ENCODE data around the gene GPLD1.

The GPLD1 gene

DNA sequence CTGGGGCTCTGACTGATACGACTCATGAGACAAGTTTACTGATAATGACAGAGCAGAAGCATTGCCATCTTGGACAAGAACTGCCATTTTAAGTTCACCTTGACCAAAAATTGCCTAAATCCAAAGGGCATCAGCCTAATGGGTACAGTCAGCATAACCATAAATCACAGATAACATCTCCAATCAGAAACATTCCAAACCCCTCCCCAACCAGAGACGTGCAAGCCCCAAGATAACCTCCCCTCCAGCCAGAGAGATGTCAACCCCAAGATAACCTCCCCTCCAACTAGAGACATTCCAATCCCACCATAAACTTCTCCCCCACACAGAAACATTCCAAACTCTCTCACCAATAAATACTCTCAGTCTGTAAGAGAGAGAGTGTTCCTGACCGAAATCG lies 10.5 kb downstream of the GPLD1 start:
- H4K91ac ChIP-seq (ENCODE audit: low read depth, low read length, poor library complexity): no peak overlapping the region
- H3K18ac ChIP-seq (ENCODE audit: low read length): no peak overlapping the region
- H3K4ac ChIP-seq (ENCODE audit: low read length): no peak overlapping the region
- no peak overlapping the region for H2AK5ac ChIP-seq (ENCODE audit: low read depth, low read length)
- no peaks in the 10 kb centered on the region for H3K79me1 ChIP-seq (ENCODE audit: low read depth, low read length)
- no peak overlapping the region for H3K4me3 ChIP-seq (ENCODE audit: low read length in 2 of 2)
- DNase-seq (ENCODE audit: low spot score): no peak
- no peaks in the 10 kb centered on the region for H3K4me1 ChIP-seq (ENCODE audit: control insufficient read depth in 2 of 2, insufficient read depth in 1 of 2, low read depth in 1 of 2, low read length in 2 of 2)
- no peak overlapping the region for H3K4me2 ChIP-seq (ENCODE audit: insufficient read depth, low read length, poor library complexity, severe bottlenecking)
- H2BK5ac ChIP-seq (ENCODE audit: low read length): no peak overlapping the region
- H2BK12ac ChIP-seq (ENCODE audit: low read length): no peak overlapping the region
- WGBS, 2 donors (ENCODE audit: extremely low coverage in 2 of 2, insufficient read length in 2 of 2, insufficient replicate concordance in 1 of 2): no CpG with 5 or more reads among the region's 4 CpGs
- no peak overlapping the region for H4K8ac ChIP-seq (ENCODE audit: low read depth, low read length)
- H2AFZ ChIP-seq (ENCODE audit: low read length): no peak overlapping the region
- H3K14ac ChIP-seq (ENCODE audit: low read length): no peak overlapping the region
- H3K9ac ChIP-seq (ENCODE audit: low read depth, low read length, poor library complexity): no peak overlapping the region
- peaks cover 1 to 3% of the 10 kb centered on the region in 2 donors for H3K9me3 ChIP-seq (replicated peaks in 1 of 2; ENCODE audit: control insufficient read depth in 2 of 2, insufficient read depth in 1 of 2, low read depth in 1 of 2, low read length in 2 of 2)
- H3K27me3 ChIP-seq (ENCODE audit: control insufficient read depth in 3 of 3, insufficient read depth in 3 of 3, low read depth in 1 of 3, low read length in 3 of 3): no peaks in the 10 kb centered on the region
- H3K27ac ChIP-seq (replicated peaks; ENCODE audit: low read length): no peak overlapping the region
- H3K23ac ChIP-seq (ENCODE audit: low read depth, low read length, poor library complexity): no peak overlapping the region
- no peak overlapping the region for H2BK15ac ChIP-seq (ENCODE audit: low read length)
- H3K36me3 ChIP-seq (replicated peaks in 1 of 2; ENCODE audit: control insufficient read depth in 2 of 2, insufficient read depth in 2 of 2, low read length in 2 of 2): peaks cover 0 to 2% of the 10 kb centered on the region in 2 donors
- no peak overlapping the region for H2BK120ac ChIP-seq (ENCODE audit: low read depth, low read length)

DNA sequence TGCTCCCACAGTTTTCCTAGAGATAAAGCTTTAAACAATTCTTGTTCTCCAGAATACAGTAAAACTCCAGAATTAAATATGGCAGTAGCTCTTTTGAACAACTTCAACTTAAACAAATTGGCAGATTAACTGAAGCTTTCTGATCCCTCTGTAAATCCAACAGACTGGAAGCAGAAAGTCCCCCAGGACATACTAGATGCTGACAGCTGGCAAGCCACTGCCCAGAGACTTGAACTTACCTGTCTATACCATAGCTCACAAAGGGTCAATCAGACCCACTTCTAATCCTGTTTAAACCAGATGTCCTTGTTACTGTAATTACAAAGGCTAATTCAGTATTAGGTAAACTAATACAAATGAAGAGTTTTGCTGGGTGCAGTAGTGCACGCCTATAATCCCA lies 12.3 kb downstream of the GPLD1 start:
- Histone ChIP-seq H4K91ac (ENCODE audit: low read depth, low read length, poor library complexity) (no peak overlapping the region), H3K14ac (ENCODE audit: low read length) (no peak overlapping the region), H2BK15ac (ENCODE audit: low read length) (no peak overlapping the region), H3K27me3 (ENCODE audit: control insufficient read depth in 3 of 3, insufficient read depth in 3 of 3, low read depth in 1 of 3, low read length in 3 of 3) (no peaks in the 10 kb centered on the region), H2AK5ac (ENCODE audit: low read depth, low read length) (no peak overlapping the region), H3K4ac (ENCODE audit: low read length) (no peak overlapping the region), H3K23ac (ENCODE audit: low read depth, low read length, poor library complexity) (no peak overlapping the region), H2AFZ (ENCODE audit: low read length) (no peak overlapping the region), H3K18ac (ENCODE audit: low read length) (no peak overlapping the region), H3K4me2 (ENCODE audit: insufficient read depth, low read length, poor library complexity, severe bottlenecking) (no peak overlapping the region), H2BK5ac (ENCODE audit: low read length) (no peak overlapping the region), H2BK12ac (ENCODE audit: low read length) (no peak overlapping the region), H3K79me1 (ENCODE audit: low read depth, low read length) (no peaks in the 10 kb centered on the region), H4K8ac (ENCODE audit: low read depth, low read length) (no peak overlapping the region), H3K36me3 (replicated peaks in 1 of 2; ENCODE audit: control insufficient read depth in 2 of 2, insufficient read depth in 2 of 2, low read length in 2 of 2) (peaks cover 0 to 2% of the 10 kb centered on the region in 2 donors), H3K9me3 (replicated peaks in 1 of 2; ENCODE audit: control insufficient read depth in 2 of 2, insufficient read depth in 1 of 2, low read depth in 1 of 2, low read length in 2 of 2) (peaks cover 1 to 3% of the 10 kb centered on the region in 2 donors), H2BK120ac (ENCODE audit: low read depth, low read length) (no peak overlapping the region), H3K4me1 (ENCODE audit: control insufficient read depth in 2 of 2, insufficient read depth in 1 of 2, low read depth in 1 of 2, low read length in 2 of 2) (no peaks in the 10 kb centered on the region), H3K9ac (ENCODE audit: low read depth, low read length, poor library complexity) (no peak overlapping the region), H3K4me3 (ENCODE audit: low read length in 2 of 2) (no peak overlapping the region), H3K27ac (replicated peaks; ENCODE audit: low read length) (no peak overlapping the region)
- DNase-seq (ENCODE audit: low spot score): no peak
- WGBS, 2 donors (ENCODE audit: extremely low coverage in 2 of 2, insufficient read length in 2 of 2, insufficient replicate concordance in 1 of 2): no CpG with 5 or more reads among the region's 1 CpG

DNA sequence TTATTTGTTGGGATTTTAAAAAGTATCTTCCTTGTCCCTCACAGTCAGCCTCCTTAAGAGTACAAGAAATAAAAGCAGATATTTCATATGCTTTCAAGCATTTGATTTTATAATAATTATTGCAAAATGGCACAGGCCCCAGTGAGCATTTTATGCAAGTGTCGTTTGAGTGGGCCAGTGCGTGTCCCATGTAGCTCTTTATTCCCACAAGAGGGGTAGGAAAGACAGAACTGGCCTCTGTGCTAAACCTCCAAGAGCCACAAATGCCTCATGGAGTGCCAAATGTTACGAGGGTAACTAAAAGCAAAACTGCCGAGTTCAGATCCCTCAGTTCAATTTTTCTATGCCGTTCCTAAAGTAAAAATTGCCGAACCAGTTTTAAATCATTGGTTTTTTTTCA lies 12.7 kb downstream of the GPLD1 start:
- Histone ChIP-seq H3K4me3 (ENCODE audit: low read length in 2 of 2) (no peak overlapping the region), H2BK12ac (ENCODE audit: low read length) (no peak overlapping the region), H2BK120ac (ENCODE audit: low read depth, low read length) (no peak overlapping the region), H3K4ac (ENCODE audit: low read length) (no peak overlapping the region), H3K23ac (ENCODE audit: low read depth, low read length, poor library complexity) (no peak overlapping the region), H4K8ac (ENCODE audit: low read depth, low read length) (no peak overlapping the region), H2AFZ (ENCODE audit: low read length) (no peak overlapping the region), H2AK5ac (ENCODE audit: low read depth, low read length) (no peak overlapping the region), H3K27ac (replicated peaks; ENCODE audit: low read length) (no peak overlapping the region), H3K36me3 (replicated peaks in 1 of 2; ENCODE audit: control insufficient read depth in 2 of 2, insufficient read depth in 2 of 2, low read length in 2 of 2) (peaks cover 0 to 2% of the 10 kb centered on the region in 2 donors), H3K18ac (ENCODE audit: low read length) (no peak overlapping the region), H3K9me3 (replicated peaks in 1 of 2; ENCODE audit: control insufficient read depth in 2 of 2, insufficient read depth in 1 of 2, low read depth in 1 of 2, low read length in 2 of 2) (peaks cover 1 to 3% of the 10 kb centered on the region in 2 donors), H3K9ac (ENCODE audit: low read depth, low read length, poor library complexity) (no peak overlapping the region), H3K4me1 (ENCODE audit: control insufficient read depth in 2 of 2, insufficient read depth in 1 of 2, low read depth in 1 of 2, low read length in 2 of 2) (no peaks in the 10 kb centered on the region), H3K27me3 (ENCODE audit: control insufficient read depth in 3 of 3, insufficient read depth in 3 of 3, low read depth in 1 of 3, low read length in 3 of 3) (no peaks in the 10 kb centered on the region), H3K79me1 (ENCODE audit: low read depth, low read length) (no peaks in the 10 kb centered on the region), H4K91ac (ENCODE audit: low read depth, low read length, poor library complexity) (no peak overlapping the region), H2BK5ac (ENCODE audit: low read length) (no peak overlapping the region), H3K4me2 (ENCODE audit: insufficient read depth, low read length, poor library complexity, severe bottlenecking) (no peak overlapping the region), H3K14ac (ENCODE audit: low read length) (no peak overlapping the region), H2BK15ac (ENCODE audit: low read length) (no peak overlapping the region)
- WGBS, 2 donors (ENCODE audit: extremely low coverage in 2 of 2, insufficient read length in 2 of 2, insufficient replicate concordance in 1 of 2): no CpG with 5 or more reads among the region's 6 CpGs
- no peak for DNase-seq (ENCODE audit: low spot score)

DNA sequence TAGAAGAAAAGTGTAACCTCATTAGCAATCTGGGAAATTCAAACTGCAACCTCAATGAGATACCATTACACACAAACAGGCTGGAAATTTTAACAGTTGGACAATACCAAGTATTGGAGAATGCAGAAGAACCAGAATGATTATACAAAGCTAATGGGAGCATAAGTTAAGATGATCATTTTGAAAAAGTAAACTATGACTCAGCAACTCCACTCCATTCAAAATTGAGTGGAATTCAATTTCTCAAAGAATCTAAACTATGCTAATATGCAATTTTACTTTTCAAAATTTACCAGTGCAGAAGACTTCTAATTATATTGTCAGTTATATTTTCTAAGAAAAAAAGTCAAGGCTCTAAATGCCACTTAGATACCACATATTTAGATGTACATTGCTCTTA lies 17.2 kb downstream of the GPLD1 start:
- Histone ChIP-seq H3K36me3 (replicated peaks in 1 of 2; ENCODE audit: control insufficient read depth in 2 of 2, insufficient read depth in 2 of 2, low read length in 2 of 2) (no peaks in the 10 kb centered on the region), H3K23ac (ENCODE audit: low read depth, low read length, poor library complexity) (no peak overlapping the region), H2AFZ (ENCODE audit: low read length) (no peak overlapping the region), H3K27me3 (ENCODE audit: control insufficient read depth in 3 of 3, insufficient read depth in 3 of 3, low read depth in 1 of 3, low read length in 3 of 3) (no peaks in the 10 kb centered on the region), H4K91ac (ENCODE audit: low read depth, low read length, poor library complexity) (no peak overlapping the region), H2AK5ac (ENCODE audit: low read depth, low read length) (no peak overlapping the region), H2BK15ac (ENCODE audit: low read length) (no peak overlapping the region), H3K4me3 (ENCODE audit: low read length in 2 of 2) (no peak overlapping the region), H3K9ac (ENCODE audit: low read depth, low read length, poor library complexity) (no peak overlapping the region), H2BK120ac (ENCODE audit: low read depth, low read length) (no peak overlapping the region), H3K4me2 (ENCODE audit: insufficient read depth, low read length, poor library complexity, severe bottlenecking) (no peak overlapping the region), H3K4ac (ENCODE audit: low read length) (no peak overlapping the region), H2BK5ac (ENCODE audit: low read length) (no peak overlapping the region), H3K14ac (ENCODE audit: low read length) (no peak overlapping the region), H3K18ac (ENCODE audit: low read length) (no peak overlapping the region), H3K27ac (replicated peaks; ENCODE audit: low read length) (no peak overlapping the region), H3K4me1 (ENCODE audit: control insufficient read depth in 2 of 2, insufficient read depth in 1 of 2, low read depth in 1 of 2, low read length in 2 of 2) (no peaks in the 10 kb centered on the region), H3K79me1 (ENCODE audit: low read depth, low read length) (no peaks in the 10 kb centered on the region), H2BK12ac (ENCODE audit: low read length) (no peak overlapping the region), H4K8ac (ENCODE audit: low read depth, low read length) (no peak overlapping the region), H3K9me3 (replicated peaks in 1 of 2; ENCODE audit: control insufficient read depth in 2 of 2, insufficient read depth in 1 of 2, low read depth in 1 of 2, low read length in 2 of 2) (no peaks in the 10 kb centered on the region)
- no peak for DNase-seq (ENCODE audit: low spot score)

Measured in neuronal stem cell (in vitro differentiated cells).